Activated CD4-positive, alpha-beta T cell treated with anti-CD3 and anti-CD28 coated beads for 4 hours (primary cell): Measurements from ENCODE around the gene SLIT1.

Source experiments
- DNase-seq, 2 donors: peaks; one replicate each; pipeline ENCODE4 v3.0.0-alpha.2; 2020

SLIT1 gene

GRCh38 chr10:96949039-96949683, 236.6 kb downstream of the SLIT1 start:
- DNase-seq, result no peak
